SK-N-DZ (cell line): ENCODE data around the gene SIAH3.

Experiments
- DNase-seq: peaks from one replicate; pipeline ENCODE4 v3.0.0-alpha.2; 2015; ENCODE audit warnings: low spot score

The SIAH3 gene

DNA sequence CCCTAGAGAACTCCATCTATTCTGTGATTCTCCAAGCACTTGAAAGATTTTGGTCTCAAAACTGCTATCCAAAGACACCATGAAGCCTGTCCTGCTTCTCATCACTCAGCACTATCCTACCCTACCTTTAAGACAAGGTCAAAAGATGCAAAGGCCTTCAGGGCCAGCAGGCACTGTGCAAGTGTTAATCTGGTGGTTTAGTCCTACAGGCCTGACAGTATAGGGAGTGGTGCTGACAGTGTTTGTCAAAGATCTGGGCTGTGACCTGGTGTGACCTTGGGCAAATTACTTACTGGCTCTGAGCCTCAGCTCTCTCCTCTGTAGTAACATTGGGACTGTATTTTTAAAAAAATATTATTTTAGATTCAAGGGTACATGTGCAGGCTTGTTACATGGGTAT, 28.0 kb downstream of the SIAH3 start:
- DNase-seq, result peak; percentile 77

GRCh38 chr13:45821811-45822210, 29.7 kb downstream of the SIAH3 start:
- no peak for DNase-seq

GRCh38 chr13:45820106-45820838, 31.3 kb downstream of the SIAH3 start:
- DNase-seq, result no peak

- no peak for DNase-seq
Observed at GRCh38 chr13:45817833-45818232, 33.7 kb downstream of the SIAH3 start.

GRCh38 chr13:45816427-45816826, 35.1 kb downstream of the SIAH3 start:
- DNase-seq, result no peak

GRCh38 chr13:45812695-45813372, 38.7 kb downstream of the SIAH3 start:
- DNase-seq, result no peak

- no peak for DNase-seq
Observed at GRCh38 chr13:45811891-45812694, 39.5 kb downstream of the SIAH3 start.

- DNase-seq, result no peak
Observed at GRCh38 chr13:45809801-45810394, 41.7 kb downstream of the SIAH3 start.

GRCh38 chr13:45808925-45809324, 42.6 kb downstream of the SIAH3 start:
- no peak for DNase-seq

DNA sequence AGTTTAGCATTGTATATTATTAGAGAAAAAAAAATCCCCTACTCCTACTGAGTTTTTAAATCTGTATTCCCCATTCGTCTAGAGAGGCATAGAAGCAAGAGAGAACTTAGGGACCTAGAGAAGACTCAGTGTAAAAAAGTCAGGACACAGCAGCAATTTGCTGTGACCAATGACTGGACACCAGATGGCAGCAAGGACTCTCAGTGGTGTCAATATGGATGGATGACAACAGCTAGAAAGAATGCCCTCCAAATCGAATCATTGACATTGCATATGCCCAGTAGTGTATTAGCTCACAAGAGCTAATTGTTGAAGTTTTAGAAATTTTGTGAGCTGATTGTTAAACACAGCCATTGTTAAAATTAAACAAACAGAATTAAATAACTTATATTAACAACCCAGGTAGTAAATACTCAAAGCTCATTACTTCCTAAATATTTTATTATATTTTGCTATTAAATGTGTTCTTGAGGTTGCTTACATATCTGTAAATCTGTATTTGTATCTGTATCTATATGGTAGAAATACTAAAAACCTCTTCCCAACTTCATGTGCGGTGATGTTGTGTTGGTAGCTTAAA, 43.9 kb downstream of the SIAH3 start:
- peak; percentile 66 for DNase-seq

DNA sequence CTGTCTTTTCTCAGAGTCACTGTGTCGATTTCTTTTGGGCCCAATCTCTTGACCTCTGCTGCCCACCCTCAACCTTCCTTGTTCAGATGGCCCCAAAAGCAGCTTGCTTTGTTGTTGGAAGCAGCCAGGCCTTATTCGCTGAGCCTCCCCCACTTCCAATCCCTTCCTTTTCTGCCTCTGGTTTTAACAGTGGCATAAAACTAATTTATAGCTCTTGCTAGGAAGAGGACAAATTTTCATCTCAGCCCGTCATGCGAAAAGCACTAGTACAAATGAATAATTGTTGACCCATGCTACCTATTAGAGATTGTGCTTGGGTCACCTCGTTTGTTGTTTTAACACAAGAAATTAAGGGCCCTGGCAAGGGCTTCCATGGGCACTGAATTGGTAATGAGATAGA, 51.1 kb downstream of the SIAH3 start:
- DNase-seq, result no peak

DNA sequence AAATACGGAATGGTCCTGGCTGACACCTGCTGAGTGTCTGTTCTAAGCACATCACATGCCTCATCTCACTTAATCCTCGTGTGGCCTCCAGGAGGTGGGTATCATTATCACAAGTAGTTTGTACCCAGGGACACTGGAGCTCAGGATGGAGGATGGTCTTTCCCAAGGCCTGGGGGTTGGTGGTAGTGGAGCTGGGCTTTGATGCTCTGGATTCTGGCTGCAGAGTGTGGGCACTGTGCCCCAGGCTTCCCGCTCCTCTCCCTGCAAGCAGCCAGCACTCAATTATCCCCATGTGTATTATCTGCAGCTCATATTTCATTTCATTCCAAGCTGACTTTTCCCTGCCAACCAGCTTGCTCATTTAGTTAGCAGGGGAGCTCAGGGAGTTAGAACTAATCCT, 52.1 kb downstream of the SIAH3 start:
- no peak for DNase-seq

- no peak for DNase-seq
Observed at GRCh38 chr13:45798851-45799250, 52.7 kb downstream of the SIAH3 start.

GRCh38 chr13:45796426-45797235, 54.9 kb downstream of the SIAH3 start:
- DNase-seq, result no peak

GRCh38 chr13:45792827-45793303, 58.7 kb downstream of the SIAH3 start:
- DNase-seq, result no peak

GRCh38 chr13:45788011-45788410, 63.5 kb downstream of the SIAH3 start:
- no peak for DNase-seq

DNA sequence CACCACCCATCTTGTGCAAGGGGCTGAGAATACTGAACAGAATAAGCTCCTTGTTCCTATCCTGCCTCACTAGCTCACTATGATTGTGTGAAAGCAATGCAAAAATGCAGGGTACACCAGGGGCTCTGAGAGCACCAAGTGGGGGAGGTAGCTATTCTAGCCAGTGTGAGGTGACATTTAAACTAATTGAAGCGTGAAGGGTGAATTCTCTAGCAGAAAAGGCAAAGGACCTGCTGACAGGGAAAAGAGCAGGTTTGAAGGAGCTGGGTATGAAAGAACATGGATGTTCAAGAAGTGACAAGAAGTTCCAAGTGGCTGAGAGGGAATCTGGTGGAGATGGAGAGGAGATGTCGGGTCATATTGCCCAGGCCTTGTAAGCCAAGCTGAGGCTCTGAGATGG, 64.2 kb downstream of the SIAH3 start:
- DNase-seq, result no peak

DNA sequence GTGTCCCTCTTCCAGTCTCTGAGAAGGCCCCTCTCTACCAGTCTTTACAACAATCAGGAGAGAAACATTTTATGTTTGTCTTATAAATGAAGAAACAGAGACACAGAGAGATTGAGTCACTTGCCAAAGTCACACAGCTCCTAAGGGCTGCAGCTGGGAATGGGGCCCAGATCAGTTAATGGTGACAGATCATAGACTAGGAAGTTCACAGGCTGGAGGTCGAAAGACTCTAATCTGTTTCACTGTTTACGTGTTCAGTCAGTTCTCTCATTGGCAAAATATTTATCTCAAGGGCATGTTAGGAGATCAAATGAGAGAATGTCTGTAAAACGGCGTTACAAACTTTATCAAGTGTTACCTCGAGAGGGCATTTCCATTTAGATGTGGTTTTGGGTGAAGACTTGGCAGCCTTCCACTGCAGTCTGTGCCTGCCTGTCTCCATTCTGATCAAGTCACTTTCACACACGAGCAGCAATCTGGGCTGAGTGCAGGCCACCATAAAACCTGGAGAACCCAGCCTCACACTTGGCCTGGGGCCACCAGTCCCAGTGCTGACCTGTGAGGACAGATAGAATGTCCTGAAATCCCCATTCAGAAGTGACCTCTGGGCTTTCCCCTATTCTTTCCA, 65.1 kb downstream of the SIAH3 start:
- DNase-seq, result no peak

DNA sequence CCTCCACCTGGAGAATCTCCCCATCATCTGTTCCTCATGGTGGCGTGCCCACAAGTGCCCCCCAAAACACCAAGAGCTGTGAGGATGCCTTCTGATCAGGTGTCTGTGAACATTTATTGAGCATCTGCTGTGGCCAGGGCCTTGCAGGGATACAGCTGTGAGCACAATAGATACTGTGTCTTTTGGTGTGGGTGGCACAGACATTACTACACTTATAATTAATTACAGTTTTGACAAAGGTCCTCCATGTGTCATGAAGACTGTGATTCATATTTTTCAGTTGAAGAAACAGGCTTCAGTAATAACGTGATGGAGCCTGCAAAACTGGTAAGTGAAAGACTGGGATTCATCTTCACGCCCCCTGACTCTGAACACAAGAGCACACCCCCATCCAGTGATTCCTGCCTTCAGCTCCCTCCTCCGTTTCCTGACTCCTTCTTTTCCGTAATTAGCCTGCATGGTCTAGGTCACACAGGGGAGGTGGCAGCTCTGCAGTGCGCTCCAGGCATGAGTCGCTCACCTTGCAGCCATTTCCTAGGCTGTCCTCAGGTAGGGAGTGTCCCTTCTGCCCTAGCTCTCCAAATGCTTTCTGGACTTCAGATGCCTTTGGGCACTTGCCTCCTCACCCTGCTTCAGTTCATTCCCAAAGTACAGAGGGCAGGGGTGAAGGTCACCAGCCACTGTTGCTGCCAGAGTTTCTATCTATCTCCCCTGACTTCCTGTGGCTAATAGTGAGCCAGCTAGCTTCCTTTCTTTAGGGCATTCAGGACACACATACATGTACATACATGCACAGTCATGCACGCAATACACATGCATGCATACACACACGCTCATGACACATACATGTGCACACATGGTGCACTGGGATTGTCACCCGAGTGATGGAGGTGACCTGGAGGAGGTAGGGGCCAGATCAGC, 66.5 kb downstream of the SIAH3 start:
- DNase-seq, result no peak
